T1000 (cell line): Measurements from ENCODE around the gene HAO2.
A peak's percentile ranks its signal among the peaks of the same experiment; 100 is the strongest.
"Not testable (repeated sequence)": the region's sequence is repeated elsewhere in the genome, so short reads cannot be mapped to it uniquely, and the experiment has no call there.

Source experiments
- DNase-seq: peaks from one replicate; lab custom pipeline; 2025; ENCODE audit warnings: mixed read lengths; lab: John Stamatoyannopoulos, UW

Gene HAO2

GRCh38 chr1:119345398-119345797 is 23.2 kb upstream of the HAO2 start:
- DNase-seq: no peak

GRCh38 chr1:119347858-119348257 is 20.7 kb upstream of the HAO2 start:
- no peak for DNase-seq

- DNase-seq: no peak
These were observed 19.6 kb upstream of the HAO2 start for GRCh38 chr1:119348941-119349340.

- DNase-seq: not testable (repeated sequence)
These were observed 17.7 kb upstream of the HAO2 start for GRCh38 chr1:119350866-119351265.

- no peak for DNase-seq
These were observed 16.6 kb upstream of the HAO2 start for GRCh38 chr1:119351997-119352396.

- no peak for DNase-seq
These were observed 14.7 kb upstream of the HAO2 start for GRCh38 chr1:119353836-119354235.

- DNase-seq: no peak
These were observed 9.9 kb upstream of the HAO2 start for GRCh38 chr1:119358636-119359035.

- DNase-seq: no peak
These were observed 8.9 kb upstream of the HAO2 start for GRCh38 chr1:119359730-119360129.

GRCh38 chr1:119361205-119361604 is 7.4 kb upstream of the HAO2 start:
- DNase-seq: no peak

- DNase-seq: no peak
These were observed 6.8 kb upstream of the HAO2 start for GRCh38 chr1:119361620-119362344.

GRCh38 chr1:119363162-119363561 is 5.4 kb upstream of the HAO2 start:
- DNase-seq: no peak

GRCh38 chr1:119364640-119365039 is 3.9 kb upstream of the HAO2 start:
- no peak for DNase-seq

- DNase-seq: no peak
These were observed 2.2 kb upstream of the HAO2 start for GRCh38 chr1:119366424-119366823.

- no peak for DNase-seq
These were observed 1.0 kb upstream of the HAO2 start for GRCh38 chr1:119367432-119368124.

- no peak for DNase-seq
These were observed 2.2 kb downstream of the HAO2 start for GRCh38 chr1:119370748-119371147.

- DNase-seq: no peak
These were observed 3.2 kb downstream of the HAO2 start for GRCh38 chr1:119371815-119372214.

- DNase-seq: no peak
These were observed 4.0 kb downstream of the HAO2 start for GRCh38 chr1:119372503-119373086.

- DNase-seq: peak; percentile 5
These were observed 4.9 kb downstream of the HAO2 start for GRCh38 chr1:119373465-119373864.

GRCh38 chr1:119374208-119374874 is 5.8 kb downstream of the HAO2 start:
- peak; percentile 22 for DNase-seq

GRCh38 chr1:119375366-119375765 is 6.8 kb downstream of the HAO2 start:
- DNase-seq: no peak

- no peak for DNase-seq
These were observed 8.0 kb downstream of the HAO2 start for GRCh38 chr1:119376594-119376993.

- not testable (repeated sequence) for DNase-seq
These were observed 9.0 kb downstream of the HAO2 start for GRCh38 chr1:119377594-119377993.

- DNase-seq: no peak
These were observed 10.5 kb downstream of the HAO2 start for GRCh38 chr1:119379117-119379516.
